ENCODE data around the gene SHB. TPM values are rescaled to one million over a fixed set of nuclear protein-coding genes. Genes with fewer than 3 reads are reported as not detected.

SHB gene
- polyA plus RNA-seq, 2 of the 4 experiments (the other 2 are of a cell fraction) = 15.4 to 22.0 TPM

DNA sequence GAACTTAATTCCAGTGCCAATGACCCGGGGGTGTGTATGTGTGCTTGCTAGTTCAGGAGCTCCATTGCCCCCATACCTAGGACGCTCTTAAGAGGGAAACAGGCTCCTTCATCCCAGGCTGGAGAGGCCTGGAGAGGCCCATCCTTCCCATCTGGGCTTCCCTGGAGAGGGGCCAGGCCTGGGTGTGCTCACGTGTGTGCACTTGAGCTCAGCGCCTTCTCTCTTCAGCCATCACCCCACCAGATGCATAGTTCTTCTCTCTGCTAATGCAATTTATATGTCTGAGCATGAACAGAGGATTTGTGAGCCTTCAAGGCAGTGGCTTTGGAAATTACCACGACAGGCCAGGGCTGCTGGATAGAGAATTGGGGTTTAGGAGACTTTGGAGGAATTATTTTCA, 48.6 kb upstream of the SHB start:
- Histone ChIP-seq H3K9me3 (no peaks in the 10 kb centered on the region), H3K27ac (no peak overlapping the region), H3K4me3 (no peak overlapping the region), H3K4me2 (no peak overlapping the region), H3K4me1 (peaks cover 9% of the 10 kb centered on the region; the same call in 2 of the 3 replicates)
- WGBS (ENCODE audit: missing lambda C conversion rate) = 71% methylated on average over 5 of the region's 5 CpGs
- DNase-seq (ENCODE audit: low read depth in 1 of 2, low spot score in 1 of 2) (no peak), FAIRE-seq (no peak), ATAC-seq (no peak; a peak in 2 of 6 replicates)
- TF ChIP-seq JUN (IDR thresholded peaks at IDR 0.05) (no peak), RARB (CRISPR knock-in tag; IDR thresholded peaks at IDR 0.05) (no peak), ZC3H11A (IDR thresholded peaks at IDR 0.05) (no peak), POLR2A (IDR thresholded peaks at IDR 0.05; ENCODE audit: low read length) (no peak), FOXS1 (CRISPR knock-in tag; IDR thresholded peaks at IDR 0.05) (no peak), NPAS2 (CRISPR knock-in tag; IDR thresholded peaks at IDR 0.05; ENCODE audit: borderline replicate concordance) (no peak), CBX2 (IDR thresholded peaks at IDR 0.05; ENCODE audit: borderline replicate concordance, low read depth) (no peak), CBX8 (IDR thresholded peaks at IDR 0.05) (no peak), EP300 (IDR thresholded peaks at IDR 0.05) (no peak)
- TF ChIP-seq, protein P1, sequence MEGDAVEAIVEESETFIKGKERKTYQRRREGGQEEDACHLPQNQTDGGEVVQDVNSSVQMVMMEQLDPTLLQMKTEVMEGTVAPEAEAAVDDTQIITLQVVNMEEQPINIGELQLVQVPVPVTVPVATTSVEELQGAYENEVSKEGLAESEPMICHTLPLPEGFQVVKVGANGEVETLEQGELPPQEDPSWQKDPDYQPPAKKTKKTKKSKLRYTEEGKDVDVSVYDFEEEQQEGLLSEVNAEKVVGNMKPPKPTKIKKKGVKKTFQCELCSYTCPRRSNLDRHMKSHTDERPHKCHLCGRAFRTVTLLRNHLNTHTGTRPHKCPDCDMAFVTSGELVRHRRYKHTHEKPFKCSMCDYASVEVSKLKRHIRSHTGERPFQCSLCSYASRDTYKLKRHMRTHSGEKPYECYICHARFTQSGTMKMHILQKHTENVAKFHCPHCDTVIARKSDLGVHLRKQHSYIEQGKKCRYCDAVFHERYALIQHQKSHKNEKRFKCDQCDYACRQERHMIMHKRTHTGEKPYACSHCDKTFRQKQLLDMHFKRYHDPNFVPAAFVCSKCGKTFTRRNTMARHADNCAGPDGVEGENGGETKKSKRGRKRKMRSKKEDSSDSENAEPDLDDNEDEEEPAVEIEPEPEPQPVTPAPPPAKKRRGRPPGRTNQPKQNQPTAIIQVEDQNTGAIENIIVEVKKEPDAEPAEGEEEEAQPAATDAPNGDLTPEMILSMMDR (IDR thresholded peaks at IDR 0.05) = no peak
- TF ChIP-seq, protein P2, sequence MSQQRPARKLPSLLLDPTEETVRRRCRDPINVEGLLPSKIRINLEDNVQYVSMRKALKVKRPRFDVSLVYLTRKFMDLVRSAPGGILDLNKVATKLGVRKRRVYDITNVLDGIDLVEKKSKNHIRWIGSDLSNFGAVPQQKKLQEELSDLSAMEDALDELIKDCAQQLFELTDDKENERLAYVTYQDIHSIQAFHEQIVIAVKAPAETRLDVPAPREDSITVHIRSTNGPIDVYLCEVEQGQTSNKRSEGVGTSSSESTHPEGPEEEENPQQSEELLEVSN (IDR thresholded peaks at IDR 0.05; ENCODE audit: borderline replicate concordance, low read depth) = no peak
- POLR2A ChIA-PET = no interaction called here
- CTCF ChIA-PET = interaction anchor here (0.6 to 1.5 kb wide), 4 partner anchors 19 to 145 kb away, joined by 3 to 4 read pairs (median 3); no protein-coding TSS in a partner anchor

GRCh38 chr9:38114905-38115304, 45.9 kb upstream of the SHB start:
- Histone ChIP-seq H3K4me1 (peaks cover 7% of the 10 kb centered on the region; the same call in 2 of the 3 replicates), H3K4me3 (no peak overlapping the region), H3K4me2 (no peak overlapping the region), H3K27ac (no peak overlapping the region), H3K9me3 (peaks cover 11% of the 10 kb centered on the region; the same call in 1 of the 3 replicates)
- POLR2A ChIA-PET = no interaction called here
- TF ChIP-seq ZSCAN20 (CRISPR knock-in tag; IDR thresholded peaks at IDR 0.05) (no peak), SMC3 (IDR thresholded peaks at IDR 0.05) (no peak), FOSB (CRISPR knock-in tag; IDR thresholded peaks at IDR 0.05) (no peak), HES2 (IDR thresholded peaks at IDR 0.05) (no peak), RCOR1 (IDR thresholded peaks at IDR 0.05; ENCODE audit: low read depth, low read length) (no peak), EP300 (IDR thresholded peaks at IDR 0.05) (no peak), HEYL (CRISPR knock-in tag; IDR thresholded peaks at IDR 0.05) (no peak), RAD21 (conservative IDR thresholded peaks at IDR 0.05 in 1 of 2, IDR thresholded peaks at IDR 0.05 in 1 of 2) (no peak), ZC3H11A (IDR thresholded peaks at IDR 0.05) (no peak), RNF2 (IDR thresholded peaks at IDR 0.05; ENCODE audit: borderline replicate concordance, low read depth) (no peak), POLR2A (IDR thresholded peaks at IDR 0.05; ENCODE audit: low read length) (no peak), NFE2L2 (conservative IDR thresholded peaks at IDR 0.05; ENCODE audit: low read length) (no peak), CHD4 (IDR thresholded peaks at IDR 0.05; ENCODE audit: borderline replicate concordance) (no peak)
- TF ChIP-seq, protein P1 (IDR thresholded peaks at IDR 0.05) = no peak
- CTCF ChIA-PET = interaction anchor here (0.6 to 1.5 kb wide), 4 partner anchors 8 to 32 kb away, joined by 3 to 6 read pairs (median 4); no protein-coding TSS in a partner anchor
- no peak for DNase-seq (ENCODE audit: low read depth in 1 of 2, low spot score in 1 of 2)
- no peak for FAIRE-seq
- ATAC-seq = no peak

Measured in A549 (cell line).